NCI-H146 treated with DMSO at 0.1 percent for 48 hours (cell line): Measurements from ENCODE around the gene BANK1.

Experiments used
- DNase-seq: peaks from one replicate; lab custom pipeline; 2025; ENCODE audit not compliant: unreplicated experiment; lab: John Stamatoyannopoulos, UW

Gene BANK1, protein sequence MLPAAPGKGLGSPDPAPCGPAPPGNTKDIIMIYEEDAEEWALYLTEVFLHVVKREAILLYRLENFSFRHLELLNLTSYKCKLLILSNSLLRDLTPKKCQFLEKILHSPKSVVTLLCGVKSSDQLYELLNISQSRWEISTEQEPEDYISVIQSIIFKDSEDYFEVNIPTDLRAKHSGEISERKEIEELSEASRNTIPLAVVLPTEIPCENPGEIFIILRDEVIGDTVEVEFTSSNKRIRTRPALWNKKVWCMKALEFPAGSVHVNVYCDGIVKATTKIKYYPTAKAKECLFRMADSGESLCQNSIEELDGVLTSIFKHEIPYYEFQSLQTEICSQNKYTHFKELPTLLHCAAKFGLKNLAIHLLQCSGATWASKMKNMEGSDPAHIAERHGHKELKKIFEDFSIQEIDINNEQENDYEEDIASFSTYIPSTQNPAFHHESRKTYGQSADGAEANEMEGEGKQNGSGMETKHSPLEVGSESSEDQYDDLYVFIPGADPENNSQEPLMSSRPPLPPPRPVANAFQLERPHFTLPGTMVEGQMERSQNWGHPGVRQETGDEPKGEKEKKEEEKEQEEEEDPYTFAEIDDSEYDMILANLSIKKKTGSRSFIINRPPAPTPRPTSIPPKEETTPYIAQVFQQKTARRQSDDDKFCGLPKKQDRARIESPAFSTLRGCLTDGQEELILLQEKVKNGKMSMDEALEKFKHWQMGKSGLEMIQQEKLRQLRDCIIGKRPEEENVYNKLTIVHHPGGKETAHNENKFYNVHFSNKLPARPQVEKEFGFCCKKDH

DNA sequence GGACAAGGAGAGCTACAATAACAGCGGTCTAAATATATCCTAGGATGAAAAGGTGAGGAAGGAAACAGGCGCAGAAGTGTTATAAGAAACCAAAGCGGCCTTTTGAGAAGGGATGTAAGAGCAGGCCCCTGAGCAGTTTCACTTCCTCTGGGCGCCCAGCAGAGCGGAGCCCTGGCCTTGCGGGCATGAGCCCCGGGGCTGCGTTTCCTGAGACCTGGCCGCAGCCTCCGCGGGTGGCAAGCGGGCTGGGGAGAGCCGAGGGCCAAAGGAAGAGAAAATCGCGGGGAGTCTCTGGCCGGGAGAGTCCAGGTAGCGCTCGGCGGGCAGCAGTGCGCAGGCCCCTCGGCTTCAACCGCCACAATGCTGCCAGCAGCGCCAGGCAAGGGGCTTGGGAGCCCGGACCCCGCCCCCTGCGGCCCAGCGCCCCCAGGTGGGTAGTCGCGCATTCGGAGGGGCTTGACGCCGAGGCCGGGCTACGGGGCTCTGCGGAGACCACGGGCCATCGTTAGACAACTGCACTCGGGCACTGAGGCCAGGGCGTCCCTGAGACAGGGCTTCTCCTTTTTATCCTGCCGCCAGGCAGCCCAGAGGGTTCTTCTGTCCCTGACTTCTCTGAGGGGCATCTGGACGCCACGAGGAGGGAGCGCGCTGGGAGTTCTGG, at the start of gene BANK1:
Gene BANK1, plus strand, starts transcription at position 210 of the 661 bp plus-strand sequence. Its CDS starts 151 bp downstream, at position 361.
- no peak for DNase-seq

DNA sequence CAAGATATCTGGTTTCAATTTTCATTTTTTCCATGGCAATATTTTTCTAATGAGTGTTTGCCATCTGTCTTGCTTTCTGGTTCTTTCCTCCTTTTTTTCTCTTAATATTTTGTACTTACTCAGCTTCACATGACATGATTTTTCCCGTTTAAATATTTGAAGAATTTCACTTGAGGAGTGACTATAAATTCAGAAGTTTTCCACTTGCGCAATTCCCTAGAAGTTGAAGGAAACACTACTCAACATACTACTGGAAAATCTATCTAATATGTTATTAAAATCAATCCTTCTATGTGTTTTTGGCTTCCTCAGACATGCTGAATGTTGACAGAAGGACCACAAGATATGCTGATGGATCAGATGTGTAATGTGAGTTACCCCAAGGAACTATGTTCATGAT, 36.8 kb upstream of the BANK1 start:
- no peak for DNase-seq

DNA sequence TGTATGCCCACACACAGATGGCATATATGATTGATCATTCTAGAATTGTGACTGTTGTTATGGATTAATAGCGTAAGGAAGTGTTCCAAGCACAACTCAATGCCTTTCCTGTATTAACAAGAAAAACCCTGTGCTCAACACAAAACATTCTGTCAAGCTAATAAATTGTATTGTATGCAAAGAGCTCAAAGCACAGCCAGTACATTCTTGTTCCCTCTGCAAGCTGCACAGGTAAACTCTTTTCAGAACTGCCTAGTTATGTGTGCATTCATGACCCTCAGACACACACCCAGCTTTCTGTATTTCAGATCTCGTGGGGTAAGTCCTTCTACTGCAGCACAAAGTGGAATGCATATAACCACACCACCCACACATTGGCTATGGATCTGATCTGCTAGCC, 34.3 kb upstream of the BANK1 start:
- DNase-seq: no peak

DNA sequence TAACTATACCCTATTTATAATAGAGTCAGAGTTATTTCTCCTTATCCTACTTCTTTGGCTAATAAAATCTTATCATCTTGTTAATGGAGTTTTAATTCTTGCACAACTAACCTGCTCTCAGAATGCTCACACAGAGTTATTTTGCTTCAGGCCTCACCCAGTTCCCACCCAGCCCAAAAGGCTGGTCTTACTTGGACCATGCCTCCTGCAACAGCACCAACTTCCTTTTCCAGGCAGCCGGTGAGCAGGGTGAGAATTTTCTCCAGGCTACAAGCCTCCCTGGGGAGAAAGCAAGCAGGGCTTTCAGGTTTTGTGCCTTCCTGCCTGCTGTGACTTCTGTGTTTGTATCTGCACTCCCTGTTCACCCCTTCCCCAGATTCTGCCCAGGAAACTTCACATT, 29.1 kb upstream of the BANK1 start:
- DNase-seq: no peak

DNA sequence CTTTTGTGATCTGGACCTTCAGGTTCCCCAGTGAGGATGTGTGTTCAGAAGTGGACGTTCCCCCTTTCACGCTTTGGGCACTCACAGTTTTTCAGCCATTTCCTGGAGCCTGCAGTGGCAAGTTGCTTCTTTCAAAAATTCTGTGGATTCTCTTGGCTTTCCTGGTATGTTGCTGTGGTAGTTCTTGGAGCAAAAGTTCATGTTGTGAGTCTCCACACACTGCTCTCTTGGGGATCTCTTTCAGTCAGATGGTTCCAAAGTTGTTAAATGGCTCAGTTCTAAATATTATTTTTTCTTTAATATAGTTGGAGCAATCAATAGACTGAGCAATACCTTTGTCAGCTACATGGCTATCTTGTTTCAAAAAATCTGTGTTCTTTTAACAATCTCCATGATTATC, 28.5 kb upstream of the BANK1 start:
- no peak for DNase-seq

DNA sequence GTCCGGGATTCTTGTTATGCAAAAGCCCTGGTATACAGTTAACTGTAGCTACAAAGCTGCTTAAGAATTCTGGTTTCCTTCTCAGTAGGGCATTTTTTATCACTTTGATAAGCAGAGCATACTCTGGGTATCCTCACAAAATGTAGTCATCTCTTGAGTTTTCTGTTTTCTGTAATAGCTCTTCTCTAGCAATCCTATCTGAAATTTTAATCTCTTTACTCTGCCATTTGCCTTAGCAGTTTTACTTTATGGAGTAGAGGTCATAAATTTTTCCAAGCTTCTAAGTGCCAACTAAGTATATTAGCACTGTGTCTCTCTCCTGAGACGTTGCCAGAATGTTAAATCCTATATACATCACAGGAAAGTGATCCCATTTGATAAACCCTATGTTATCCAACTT, 28.0 kb upstream of the BANK1 start:
- no peak for DNase-seq

DNA sequence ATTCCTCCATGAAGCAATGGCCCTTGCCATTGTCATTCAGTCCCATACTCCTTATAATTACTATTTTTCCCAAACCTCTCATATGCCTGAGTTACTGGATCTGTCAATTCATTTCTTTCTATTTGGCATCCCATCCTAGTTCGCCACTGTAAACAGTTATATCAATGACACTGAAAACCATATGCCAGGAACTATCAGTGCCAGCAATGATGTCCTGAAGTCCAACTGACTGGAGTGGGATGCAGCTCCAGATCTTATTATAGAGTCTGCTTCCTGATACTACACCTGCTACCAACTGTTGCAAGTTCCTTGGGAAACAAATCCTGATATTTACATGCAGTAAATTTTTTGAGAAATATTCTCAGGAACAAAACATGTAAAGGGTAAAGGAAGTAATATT, 27.0 kb upstream of the BANK1 start:
- DNase-seq: no peak

DNA sequence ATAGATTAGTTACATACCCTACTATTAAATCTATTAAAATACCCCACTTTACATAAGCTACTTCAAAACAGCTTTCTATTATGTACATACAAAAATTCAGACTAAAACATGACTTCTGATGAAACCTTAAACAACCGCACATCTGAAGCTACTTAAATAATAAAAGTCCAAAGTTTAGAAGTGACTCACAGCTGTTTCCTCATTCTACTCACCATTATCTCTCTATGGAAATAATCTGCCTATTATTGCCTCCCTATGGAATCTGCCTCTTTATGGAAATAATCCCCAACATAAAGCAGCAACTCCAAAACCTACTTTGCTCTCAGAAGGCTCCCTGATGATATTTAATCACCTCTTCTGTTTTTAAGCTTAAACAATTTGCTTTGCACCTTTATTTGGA, 15.7 kb upstream of the BANK1 start:
- no peak for DNase-seq

DNA sequence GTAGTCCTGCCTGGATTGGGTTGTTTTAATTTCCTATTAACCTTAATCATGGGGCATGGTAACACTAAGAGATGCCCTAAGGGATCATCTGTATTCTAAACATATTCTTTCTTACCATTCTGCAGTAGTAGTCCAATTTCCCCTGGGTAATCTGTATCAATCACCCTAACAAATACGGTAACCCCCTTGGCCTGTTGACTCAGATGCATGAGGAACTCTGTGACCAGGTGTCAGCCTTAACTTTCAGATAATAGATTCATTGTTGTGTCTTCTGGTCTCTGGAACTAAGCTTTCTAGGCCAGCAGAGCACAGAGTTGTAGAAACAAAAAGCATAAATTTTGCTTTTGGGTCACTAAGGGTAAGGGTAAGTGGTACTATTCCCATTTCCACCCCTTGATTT, 13.1 kb upstream of the BANK1 start:
- no peak for DNase-seq

DNA sequence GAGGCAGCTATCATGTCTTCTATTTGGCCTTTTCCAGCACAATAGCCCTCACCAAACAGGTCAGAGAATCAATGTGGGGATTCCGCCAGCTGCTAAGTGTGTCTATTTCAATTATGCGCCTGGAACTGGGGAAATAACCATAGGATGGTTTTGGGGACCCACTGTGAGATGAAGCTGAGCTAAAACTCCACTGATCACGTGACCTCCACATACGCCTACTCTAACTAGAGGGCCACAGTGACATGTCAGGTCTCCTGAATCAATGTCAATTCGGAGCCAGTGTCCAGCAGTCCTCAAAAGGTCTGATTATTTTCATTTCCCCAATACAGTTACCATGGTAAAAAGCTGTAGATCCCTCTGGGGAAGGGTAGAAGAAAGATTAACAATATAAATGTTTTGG, 10.2 kb upstream of the BANK1 start:
- DNase-seq: no peak

DNA sequence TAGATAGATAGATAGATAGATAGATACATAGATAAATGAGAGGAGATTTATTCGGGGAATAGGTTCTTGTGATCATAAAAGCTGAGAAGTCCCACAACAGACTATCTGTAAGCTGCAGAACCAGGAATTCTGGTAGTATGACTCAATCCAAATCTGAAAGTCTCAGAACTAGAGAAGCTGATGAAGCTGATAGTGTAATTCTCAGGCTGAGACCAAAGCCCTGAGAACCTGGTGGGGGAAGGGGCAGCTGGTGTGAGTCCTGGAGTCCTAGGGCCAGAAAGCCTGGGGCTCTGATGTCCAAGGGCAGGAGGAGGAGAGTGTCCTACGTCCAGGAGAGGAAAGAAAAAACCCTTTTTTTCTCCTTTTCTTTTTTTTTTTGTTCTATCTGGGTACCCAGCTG, 8.0 kb upstream of the BANK1 start:
- no peak for DNase-seq

DNA sequence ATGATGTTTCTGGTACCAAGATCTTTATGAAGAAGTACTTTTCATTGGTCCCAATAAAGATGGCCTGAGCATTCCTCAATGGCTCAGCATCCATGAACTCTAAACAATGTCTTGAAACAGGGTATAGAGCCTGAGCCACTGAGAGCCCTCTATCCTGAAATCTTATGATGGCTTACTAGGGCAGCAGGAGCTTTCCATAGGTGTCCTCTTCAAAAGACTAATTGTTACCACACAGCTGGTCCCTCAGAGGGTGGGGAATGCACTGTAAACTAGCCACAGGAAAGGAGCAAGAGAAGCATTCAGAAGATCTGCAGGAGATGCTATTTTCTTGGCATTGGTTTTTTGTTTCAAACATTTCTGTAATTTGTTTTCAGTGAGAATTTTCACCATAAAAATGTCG, 5.6 kb upstream of the BANK1 start:
- no peak for DNase-seq

DNA sequence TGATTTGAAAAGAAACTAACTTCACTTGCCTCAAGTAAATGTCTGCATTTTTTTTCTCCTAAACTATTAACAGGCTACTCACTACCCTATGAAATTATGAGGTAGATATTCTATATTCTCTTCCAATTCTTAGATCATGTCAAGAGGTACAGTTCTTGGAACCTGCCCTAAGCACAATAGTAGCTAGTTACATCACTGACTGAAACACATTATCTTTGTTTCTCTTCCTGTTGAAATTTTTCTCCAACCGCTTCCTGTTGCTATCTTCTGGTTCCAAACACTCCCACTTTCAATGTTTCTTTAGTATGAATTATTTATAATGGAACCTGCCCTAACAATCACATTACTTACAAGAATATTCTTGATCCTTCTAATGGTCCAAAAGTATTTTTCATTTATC, 5.0 kb upstream of the BANK1 start:
- DNase-seq: no peak

DNA sequence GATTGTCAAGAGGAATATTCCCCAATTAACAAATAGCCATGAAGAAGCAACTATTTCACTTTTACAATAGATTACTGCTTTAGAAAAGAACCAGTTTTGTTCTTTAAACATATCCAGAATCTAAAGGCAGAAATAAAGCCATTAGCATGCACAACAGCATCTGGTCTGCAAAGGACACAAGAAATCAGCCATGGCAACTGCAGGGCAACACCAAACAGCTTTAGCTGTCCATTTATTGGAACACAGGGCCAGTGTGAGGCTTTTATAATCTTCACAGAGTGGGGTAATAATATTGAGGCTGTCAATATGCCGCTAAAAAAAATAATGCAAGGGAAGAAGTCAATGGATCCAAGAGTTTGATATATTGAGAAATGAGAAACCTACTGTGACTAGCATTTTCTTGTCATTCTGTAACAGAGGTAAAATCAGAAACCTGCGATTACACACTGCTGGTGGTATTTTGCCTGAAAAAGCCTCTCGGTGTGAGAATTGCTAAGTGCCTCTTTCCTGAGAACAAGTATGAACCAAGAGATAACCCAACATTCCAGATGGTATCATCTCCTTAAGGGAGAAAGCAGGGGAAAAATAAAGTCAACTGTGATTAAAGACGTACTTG, 2.7 kb upstream of the BANK1 start:
- no peak for DNase-seq

DNA sequence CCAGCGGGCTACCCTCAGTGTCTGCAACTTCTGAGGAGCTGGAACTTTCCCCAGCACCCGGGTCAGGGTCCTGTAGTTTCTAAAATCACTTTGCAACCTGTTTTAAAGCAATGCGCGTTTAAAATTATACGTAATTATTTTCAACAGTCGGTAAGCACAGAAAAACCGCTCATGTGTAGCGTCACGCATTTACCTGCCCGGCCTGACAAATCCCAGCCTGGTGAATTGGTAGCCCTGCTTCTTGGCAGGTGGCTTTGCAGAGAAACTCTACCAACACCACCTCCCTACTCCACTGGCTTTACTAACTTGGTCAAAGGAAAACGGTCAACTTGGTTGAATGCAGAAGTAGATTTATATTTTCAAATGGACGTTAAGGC, 640 bp downstream of the BANK1 start:
- no peak for DNase-seq

DNA sequence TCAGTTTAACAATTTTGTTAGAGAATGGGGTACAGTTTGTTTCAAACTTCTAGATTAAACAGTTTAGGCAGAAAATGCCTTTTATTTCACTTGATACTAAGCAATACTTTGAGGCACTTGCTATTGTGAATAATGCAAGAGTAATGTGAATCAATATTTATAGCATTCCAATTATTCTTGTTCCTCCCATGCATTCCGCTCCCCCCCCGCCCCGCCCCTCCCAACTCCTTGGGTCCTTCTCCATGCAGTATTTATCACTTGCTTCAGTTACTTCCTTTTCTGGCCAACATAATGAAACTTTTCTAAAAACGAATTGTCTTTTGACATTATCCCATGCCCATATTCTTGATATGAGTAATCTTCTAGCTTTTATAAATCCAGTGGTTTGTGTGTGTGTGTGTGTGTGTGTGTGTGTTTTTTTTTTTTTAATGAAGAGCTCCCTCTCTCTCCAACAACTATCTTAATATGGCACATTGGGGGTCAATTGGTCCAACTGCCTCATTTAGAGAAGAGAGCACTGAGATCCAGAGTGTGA, 1.6 kb downstream of the BANK1 start:
- no peak for DNase-seq

DNA sequence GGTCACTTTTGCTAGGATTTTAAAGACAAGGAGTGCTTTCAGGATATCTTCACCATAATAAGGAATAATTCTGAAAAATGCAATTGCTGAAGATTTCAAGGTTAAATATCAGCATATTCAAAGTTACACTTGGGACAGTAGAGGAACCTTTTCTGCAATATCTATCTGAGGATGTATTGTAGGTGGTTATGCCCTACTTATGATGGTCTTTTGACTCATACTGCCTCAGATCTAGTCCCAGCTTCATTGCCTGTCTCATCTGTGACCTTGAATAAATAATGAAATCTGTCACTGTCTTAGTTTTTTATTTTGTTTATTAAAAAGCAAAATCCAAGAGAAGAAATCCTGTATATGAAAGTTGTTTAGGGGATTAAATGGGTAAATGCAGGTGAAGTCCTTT, 2.9 kb downstream of the BANK1 start:
- DNase-seq: no peak

DNA sequence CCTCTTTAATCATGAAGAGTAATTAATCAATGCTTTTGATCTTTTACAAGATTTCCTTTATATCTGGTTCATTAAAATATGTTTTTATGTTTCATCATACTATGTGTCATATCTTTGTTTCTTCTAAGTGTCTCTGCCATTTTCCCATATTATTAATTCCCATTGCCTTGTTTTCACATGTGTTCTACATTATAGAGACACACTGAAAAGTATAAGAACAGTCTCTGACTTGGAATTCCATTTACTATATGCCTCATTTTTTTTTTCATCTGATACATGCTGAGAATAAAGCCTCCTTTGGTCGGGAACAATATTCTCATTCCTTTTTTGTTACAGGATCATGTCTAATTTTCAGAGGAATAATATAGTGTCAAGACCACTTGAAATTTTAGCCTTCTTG, 4.3 kb downstream of the BANK1 start:
- DNase-seq: no peak

DNA sequence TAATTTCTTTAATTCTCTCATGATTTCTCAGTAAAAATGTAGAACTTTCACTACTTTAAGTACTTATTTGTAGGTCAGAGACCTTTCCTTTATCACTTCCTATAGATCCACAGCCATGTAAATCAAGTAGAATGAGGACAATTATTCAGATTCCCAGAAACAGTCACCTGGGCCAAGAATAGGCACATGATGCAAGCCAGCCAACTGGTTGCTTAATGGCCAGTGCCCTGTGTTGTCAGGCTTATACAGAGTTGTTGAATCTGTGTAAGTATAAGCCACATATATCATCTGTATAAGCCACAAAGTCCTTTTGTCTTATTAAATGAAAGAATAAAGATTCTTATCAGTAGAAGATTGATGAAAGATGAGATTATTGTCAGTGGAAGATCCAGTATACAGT, 5.2 kb downstream of the BANK1 start:
- no peak for DNase-seq

DNA sequence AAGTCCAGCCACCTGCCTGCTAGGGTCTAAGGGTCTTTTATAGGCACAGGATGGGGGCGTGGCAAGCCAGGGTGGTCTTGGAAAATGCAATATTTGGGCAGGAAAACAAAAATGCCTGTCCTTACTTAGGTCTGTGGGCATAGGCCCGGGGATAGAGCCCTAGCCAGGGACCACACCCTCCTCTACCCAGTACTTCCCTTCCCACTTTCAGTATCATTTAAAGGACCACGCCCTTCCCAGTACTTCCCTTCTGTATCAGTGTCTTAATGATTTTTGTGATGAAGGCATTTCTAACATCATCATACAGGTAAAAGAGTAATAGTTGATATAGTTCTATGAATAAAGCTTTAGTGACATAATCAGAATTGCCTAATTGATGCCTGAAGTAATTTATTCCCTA, 11.4 kb downstream of the BANK1 start:
- no peak for DNase-seq

DNA sequence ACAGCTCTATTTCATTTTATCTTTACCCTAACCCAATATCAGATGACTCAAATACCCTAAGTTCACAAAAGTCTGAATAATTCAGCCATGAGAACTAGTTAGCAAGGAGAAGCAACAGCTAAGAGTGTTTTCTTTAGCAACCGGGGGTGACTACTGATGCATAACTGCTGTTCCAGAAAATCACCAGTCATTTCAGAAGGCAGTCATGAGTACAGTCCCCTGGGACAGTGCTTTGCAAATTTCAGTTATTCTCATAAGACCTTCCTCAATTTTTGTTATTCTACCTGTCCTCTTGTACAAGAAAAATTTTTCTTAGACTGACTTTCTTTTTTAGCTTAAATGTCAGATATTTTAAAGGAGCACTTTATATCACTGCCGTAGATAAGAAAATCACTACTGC, 16.4 kb downstream of the BANK1 start:
- no peak for DNase-seq
